ENCODE measurements around the gene ELFN1. TPM values are rescaled to one million over a fixed set of nuclear protein-coding genes. Genes with fewer than 3 reads are reported as not detected.

The ELFN1 gene
- total RNA-seq, 1 donor from 2014 or later: 2.2 TPM

DNA sequence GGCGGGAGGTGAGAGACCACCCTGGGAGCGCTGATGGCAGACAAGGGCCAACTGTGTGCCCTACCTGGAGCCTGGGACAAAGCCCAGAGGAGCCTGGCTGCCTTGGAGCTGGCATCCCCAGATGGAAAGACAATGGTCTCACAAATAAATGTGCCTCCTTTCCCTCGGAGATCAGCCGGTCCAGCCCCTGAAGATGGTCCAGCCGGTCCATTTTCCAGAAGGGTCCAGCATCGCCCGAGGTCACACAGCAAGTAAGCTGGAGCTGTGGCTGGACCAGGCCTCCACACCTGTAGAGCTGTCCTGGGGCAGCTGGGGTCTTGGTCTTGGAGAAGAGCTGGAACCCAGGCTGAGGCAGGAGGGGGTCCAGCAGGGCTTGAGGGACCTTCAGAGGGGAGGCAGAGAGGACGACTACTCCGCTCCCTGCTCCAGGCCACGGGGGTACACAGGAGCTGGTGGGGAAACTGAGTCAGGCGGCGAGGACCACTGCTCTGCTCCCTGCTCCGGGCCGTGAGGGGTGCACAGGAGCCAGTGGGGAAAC lies 3.6 kb downstream of the ELFN1 start:
- TF ChIP-seq POLR2A (IDR thresholded peaks at IDR 0.05) (no peak), POLR2AphosphoS5 (IDR thresholded peaks at IDR 0.05; ENCODE audit: insufficient read depth in 1 of 2, low read depth in 1 of 2) (no peak)
- TF ChIP-seq, protein P1, sequence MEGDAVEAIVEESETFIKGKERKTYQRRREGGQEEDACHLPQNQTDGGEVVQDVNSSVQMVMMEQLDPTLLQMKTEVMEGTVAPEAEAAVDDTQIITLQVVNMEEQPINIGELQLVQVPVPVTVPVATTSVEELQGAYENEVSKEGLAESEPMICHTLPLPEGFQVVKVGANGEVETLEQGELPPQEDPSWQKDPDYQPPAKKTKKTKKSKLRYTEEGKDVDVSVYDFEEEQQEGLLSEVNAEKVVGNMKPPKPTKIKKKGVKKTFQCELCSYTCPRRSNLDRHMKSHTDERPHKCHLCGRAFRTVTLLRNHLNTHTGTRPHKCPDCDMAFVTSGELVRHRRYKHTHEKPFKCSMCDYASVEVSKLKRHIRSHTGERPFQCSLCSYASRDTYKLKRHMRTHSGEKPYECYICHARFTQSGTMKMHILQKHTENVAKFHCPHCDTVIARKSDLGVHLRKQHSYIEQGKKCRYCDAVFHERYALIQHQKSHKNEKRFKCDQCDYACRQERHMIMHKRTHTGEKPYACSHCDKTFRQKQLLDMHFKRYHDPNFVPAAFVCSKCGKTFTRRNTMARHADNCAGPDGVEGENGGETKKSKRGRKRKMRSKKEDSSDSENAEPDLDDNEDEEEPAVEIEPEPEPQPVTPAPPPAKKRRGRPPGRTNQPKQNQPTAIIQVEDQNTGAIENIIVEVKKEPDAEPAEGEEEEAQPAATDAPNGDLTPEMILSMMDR (IDR thresholded peaks at IDR 0.05): no peak
- Histone ChIP-seq H3K4me1 (peaks cover 27% of the 10 kb centered on the region), H3K36me3 (no peaks in the 10 kb centered on the region), H3K27ac (no peak overlapping the region), H3K27me3 (no peaks in the 10 kb centered on the region), H3K9me3 (no peaks in the 10 kb centered on the region), H3K4me3 (no peak overlapping the region)
- DNase-seq (ENCODE audit: extremely low spot score in 2 of 2): no peak
- intact Hi-C loops (cut with DNase I): no loop called here

DNA sequence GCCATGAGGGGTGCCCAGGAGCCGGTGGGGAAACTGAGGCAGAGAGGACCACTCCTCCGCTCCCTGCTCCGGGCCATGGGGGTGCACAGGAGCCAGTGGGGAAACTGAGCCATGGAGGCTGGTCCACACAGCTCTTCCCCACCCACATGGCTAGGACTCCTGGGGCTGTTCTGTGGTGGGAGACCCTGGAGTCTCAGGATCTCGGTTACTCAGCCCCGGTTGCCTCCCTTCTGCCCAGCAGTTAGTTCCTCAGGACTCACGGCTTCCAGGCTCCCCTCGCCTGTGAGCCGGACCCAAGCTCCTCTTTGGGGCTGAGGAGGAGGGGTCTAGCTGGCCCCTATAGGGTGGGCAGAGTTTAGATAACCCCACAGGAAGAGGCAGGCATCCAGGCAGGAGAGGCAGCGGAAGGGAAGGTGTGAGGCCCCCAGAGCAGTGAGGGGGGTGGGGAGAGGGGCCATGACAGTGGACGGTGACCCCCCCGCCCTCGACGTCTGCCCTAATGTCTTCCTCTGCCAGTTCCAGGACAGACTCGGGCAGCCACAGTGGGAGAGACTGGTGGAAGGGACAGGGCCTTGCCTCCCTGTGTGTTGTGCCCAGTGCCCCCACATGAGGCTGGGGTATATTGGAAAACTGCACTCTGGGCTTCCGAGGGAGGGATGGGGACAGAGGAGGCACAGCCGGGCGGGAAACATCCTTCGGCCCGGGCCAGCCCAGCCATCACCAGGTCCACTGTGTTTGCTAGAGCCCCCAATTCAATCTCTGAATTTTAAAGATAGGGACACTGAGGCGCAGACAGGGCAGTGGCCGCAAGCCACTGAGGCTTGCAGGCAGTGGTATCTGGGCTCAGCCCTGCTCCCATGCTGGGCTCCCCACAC lies 4.3 kb downstream of the ELFN1 start:
- no peaks in the 10 kb centered on the region for H3K27me3 ChIP-seq
- no peak overlapping the region for H3K4me3 ChIP-seq
- H3K4me1 ChIP-seq: peaks cover 19% of the 10 kb centered on the region
- H3K9me3 ChIP-seq: no peaks in the 10 kb centered on the region
- no peaks in the 10 kb centered on the region for H3K36me3 ChIP-seq
- TF ChIP-seq, protein P1 (IDR thresholded peaks at IDR 0.05): no peak
- TF ChIP-seq POLR2A (IDR thresholded peaks at IDR 0.05): no peak
- no peak for TF ChIP-seq POLR2AphosphoS5 (IDR thresholded peaks at IDR 0.05; ENCODE audit: insufficient read depth in 1 of 2, low read depth in 1 of 2)
- intact Hi-C loops (cut with DNase I): no loop called here
- no peak for DNase-seq (ENCODE audit: extremely low spot score in 2 of 2)
- no peak overlapping the region for H3K27ac ChIP-seq

DNA sequence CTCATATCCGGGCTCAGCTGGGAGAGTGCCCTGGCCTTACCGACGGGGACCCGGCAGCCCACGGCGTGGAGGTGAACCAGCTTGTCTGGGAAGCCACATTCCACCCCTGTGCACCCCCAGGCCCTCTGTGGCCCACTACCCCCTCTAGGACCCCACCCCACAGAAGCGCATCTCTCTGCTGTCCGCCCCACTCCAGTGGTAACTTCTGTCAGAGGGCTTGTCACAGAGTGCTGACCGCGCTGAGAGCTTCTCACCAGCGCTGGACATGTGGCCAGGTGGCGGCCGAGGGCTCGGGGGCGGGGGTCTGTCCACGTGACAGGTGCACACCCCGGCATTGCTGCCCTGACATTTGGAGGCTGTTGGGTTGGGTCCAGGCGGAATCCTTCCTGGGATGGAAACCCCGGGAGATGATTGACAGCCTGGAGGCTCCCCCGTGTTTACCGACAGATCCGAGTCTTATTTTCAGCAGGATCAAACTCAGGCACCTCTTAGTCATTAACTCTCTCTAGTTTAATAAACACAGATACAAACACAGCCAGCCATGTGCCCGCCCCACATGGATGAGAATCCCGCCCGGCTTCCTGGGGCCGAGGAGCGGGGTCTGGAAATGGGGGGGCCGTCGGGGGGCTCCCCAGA lies 5.1 kb downstream of the ELFN1 start:
- DNase-seq (ENCODE audit: extremely low spot score in 2 of 2): no peak
- no peaks in the 10 kb centered on the region for H3K36me3 ChIP-seq
- no peaks in the 10 kb centered on the region for H3K27me3 ChIP-seq
- TF ChIP-seq, protein P1 (IDR thresholded peaks at IDR 0.05): no peak
- TF ChIP-seq POLR2A (IDR thresholded peaks at IDR 0.05) (no peak), POLR2AphosphoS5 (IDR thresholded peaks at IDR 0.05; ENCODE audit: insufficient read depth in 1 of 2, low read depth in 1 of 2) (no peak)
- no peak overlapping the region for H3K4me3 ChIP-seq
- peaks cover 12% of the 10 kb centered on the region for H3K4me1 ChIP-seq
- no peak overlapping the region for H3K27ac ChIP-seq
- intact Hi-C loops (cut with DNase I): no loop called here
- H3K9me3 ChIP-seq: no peaks in the 10 kb centered on the region

DNA sequence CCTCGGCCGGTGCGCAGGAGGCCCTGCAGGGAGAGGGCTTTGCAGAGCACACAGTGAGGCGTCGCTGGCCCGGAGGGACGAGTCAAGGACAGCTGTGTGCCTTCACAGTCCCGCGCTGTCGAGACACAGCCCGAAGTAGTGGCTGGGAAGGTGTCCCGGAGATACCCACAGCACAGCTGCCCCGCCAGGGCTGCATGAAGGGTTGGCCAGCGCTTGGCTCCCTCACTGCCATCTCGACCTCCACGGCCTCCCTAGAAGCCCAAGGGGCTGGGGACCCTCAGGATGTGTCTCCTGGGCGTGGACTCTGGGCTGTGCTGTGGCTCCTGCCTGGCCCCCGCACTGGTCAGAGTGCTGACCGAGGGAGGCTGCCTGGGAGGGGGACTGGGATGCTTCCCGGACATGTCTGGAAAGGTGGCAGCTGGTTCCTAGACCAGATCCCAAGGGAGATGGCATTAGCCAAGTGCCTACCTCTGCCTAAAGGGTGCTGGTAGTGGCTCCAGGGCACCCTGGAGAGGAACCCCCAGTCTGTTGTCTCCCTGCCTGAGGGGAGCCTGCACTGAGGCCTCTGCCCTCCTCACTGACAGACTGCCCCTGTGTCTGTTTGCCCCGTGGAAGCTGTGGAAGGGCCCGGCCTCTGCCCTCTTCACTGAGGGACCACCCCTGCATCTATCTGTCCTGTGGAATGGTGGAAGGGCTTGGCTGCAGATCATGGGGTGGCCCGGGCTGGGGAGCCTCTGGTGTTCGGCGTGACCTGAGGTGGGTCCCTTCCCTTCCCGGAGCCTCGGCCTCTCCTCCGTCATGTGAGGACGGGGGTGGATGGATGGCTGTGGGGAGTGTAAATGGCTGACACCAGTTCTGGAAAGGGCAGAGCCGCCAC lies 5.8 kb downstream of the ELFN1 start:
- H3K36me3 ChIP-seq: no peaks in the 10 kb centered on the region

More for the DNA sequence above, 5.8 kb downstream of the ELFN1 start:
- no peak for DNase-seq (ENCODE audit: extremely low spot score in 2 of 2)
- Histone ChIP-seq H3K9me3 (no peaks in the 10 kb centered on the region), H3K4me3 (no peak overlapping the region), H3K4me1 (peaks cover 4% of the 10 kb centered on the region), H3K27me3 (no peaks in the 10 kb centered on the region), H3K27ac (no peak overlapping the region)
- no peak for TF ChIP-seq POLR2AphosphoS5 (IDR thresholded peaks at IDR 0.05; ENCODE audit: insufficient read depth in 1 of 2, low read depth in 1 of 2)
- TF ChIP-seq, protein P1 (IDR thresholded peaks at IDR 0.05): no peak
- TF ChIP-seq POLR2A (IDR thresholded peaks at IDR 0.05): no peak
- intact Hi-C loops (cut with DNase I): no loop called here
